Colon (tissue), 2 donors: ENCODE measurements around the gene LRMDA.

Source experiments
- FAIRE-seq: peaks from 2 replicates; lab custom pipeline; 2012; peaks lifted over from hg19 to GRCh38; lab: Jason Lieb, UNC
- donor health status: control.
- donor health status: control.

LRMDA gene

GRCh38 chr10:76274933-76275332 lies 843.5 kb downstream of the LRMDA start:
- no peak for FAIRE-seq

GRCh38 chr10:76278811-76279460 lies 847.5 kb downstream of the LRMDA start:
- no peak for FAIRE-seq

GRCh38 chr10:76281659-76282058 lies 850.2 kb downstream of the LRMDA start:
- FAIRE-seq: no peak

GRCh38 chr10:76282061-76283025 lies 850.9 kb downstream of the LRMDA start:
- no peak for FAIRE-seq

GRCh38 chr10:76284351-76284750 lies 852.9 kb downstream of the LRMDA start:
- FAIRE-seq: no peak

- no peak for FAIRE-seq
Measured at GRCh38 chr10:76285012-76285411, 853.6 kb downstream of the LRMDA start.

- no peak for FAIRE-seq
Measured at GRCh38 chr10:76285515-76285914, 854.1 kb downstream of the LRMDA start.

GRCh38 chr10:76286536-76286935 lies 855.1 kb downstream of the LRMDA start:
- no peak for FAIRE-seq

GRCh38 chr10:76287856-76288255 lies 856.4 kb downstream of the LRMDA start:
- no peak for FAIRE-seq

- FAIRE-seq: no peak
Measured at GRCh38 chr10:76291175-76291574, 859.8 kb downstream of the LRMDA start.

- FAIRE-seq: no peak
Measured at GRCh38 chr10:76291885-76292284, 860.5 kb downstream of the LRMDA start.

GRCh38 chr10:76296957-76297356 lies 865.5 kb downstream of the LRMDA start:
- FAIRE-seq: no peak

GRCh38 chr10:76297358-76297757 lies 865.9 kb downstream of the LRMDA start:
- FAIRE-seq: no peak

- FAIRE-seq: no peak
Measured at GRCh38 chr10:76297780-76298281, 866.4 kb downstream of the LRMDA start.

GRCh38 chr10:76298329-76298728 lies 866.9 kb downstream of the LRMDA start:
- FAIRE-seq: no peak

- no peak for FAIRE-seq
Measured at GRCh38 chr10:76299501-76299900, 868.1 kb downstream of the LRMDA start.

GRCh38 chr10:76301211-76301610 lies 869.8 kb downstream of the LRMDA start:
- FAIRE-seq: no peak

GRCh38 chr10:76301950-76302349 lies 870.5 kb downstream of the LRMDA start:
- no peak for FAIRE-seq

- FAIRE-seq: no peak
Measured at GRCh38 chr10:76302481-76302880, 871.1 kb downstream of the LRMDA start.

- no peak for FAIRE-seq
Measured at GRCh38 chr10:76302961-76303630, 871.7 kb downstream of the LRMDA start.

- no peak for FAIRE-seq
Measured at GRCh38 chr10:76303682-76304316, 872.4 kb downstream of the LRMDA start.
